ENCODE results near the gene VPS45.

DNA sequence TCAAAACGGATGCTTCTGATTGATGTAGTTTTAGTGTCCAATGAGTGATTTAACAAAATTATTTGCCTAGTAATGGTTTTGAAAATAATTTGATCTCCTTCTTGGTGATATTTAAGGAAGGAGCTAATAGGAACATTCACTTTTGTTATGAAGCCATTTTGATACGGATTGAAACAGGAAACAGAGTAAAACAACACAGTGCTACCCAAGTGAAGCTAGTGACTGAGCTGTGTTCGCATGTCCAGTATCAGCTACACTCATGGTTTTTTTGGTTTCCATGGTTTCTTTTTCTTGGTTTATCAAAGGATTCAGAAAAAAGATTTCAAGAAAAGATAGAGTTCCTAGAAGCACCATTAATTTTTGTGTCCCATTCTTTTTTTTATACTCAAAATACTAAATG, 42.0 kb downstream of the VPS45 start:
- TF ChIP-seq CTCF (IDR thresholded peaks at IDR 0.05) (no peak), POLR2A (IDR thresholded peaks at IDR 0.05) (no peak)

Measured in right lobe of liver (tissue), 4 donors.